NCI-H2081 treated with DMSO at 0.1 percent for 48 hours (cell line): ENCODE results near the gene ADPRHL1.

Experiments used
- DNase-seq: peaks from one replicate; lab custom pipeline; 2025; lab: John Stamatoyannopoulos, UW

ADPRHL1 gene

GRCh38 chr13:113417008-113417751 lies 36.1 kb downstream of the ADPRHL1 start:
- no peak for DNase-seq

GRCh38 chr13:113415825-113416224 lies 37.5 kb downstream of the ADPRHL1 start:
- no peak for DNase-seq

GRCh38 chr13:113415032-113415431 lies 38.3 kb downstream of the ADPRHL1 start:
- no peak for DNase-seq

- DNase-seq: no peak
Observed at GRCh38 chr13:113414335-113414734, 39.0 kb downstream of the ADPRHL1 start.

- DNase-seq: no peak
Observed at GRCh38 chr13:113413898-113414282, 39.4 kb downstream of the ADPRHL1 start.

- DNase-seq: no peak
Observed at GRCh38 chr13:113413178-113413897, 40.0 kb downstream of the ADPRHL1 start.

GRCh38 chr13:113412440-113412839 lies 40.8 kb downstream of the ADPRHL1 start:
- no peak for DNase-seq

GRCh38 chr13:113411216-113412023 lies 41.9 kb downstream of the ADPRHL1 start:
- no peak for DNase-seq

- DNase-seq: no peak
Observed at GRCh38 chr13:113410472-113411201, 42.7 kb downstream of the ADPRHL1 start.

- DNase-seq: no peak
Observed at GRCh38 chr13:113408562-113408961, 44.7 kb downstream of the ADPRHL1 start.

GRCh38 chr13:113407531-113408393 lies 45.5 kb downstream of the ADPRHL1 start:
- DNase-seq: no peak

GRCh38 chr13:113407103-113407530 lies 46.2 kb downstream of the ADPRHL1 start:
- DNase-seq: no peak

GRCh38 chr13:113406321-113407102 lies 46.8 kb downstream of the ADPRHL1 start:
- no peak for DNase-seq

- no peak for DNase-seq
Observed at GRCh38 chr13:113405481-113406300, 47.6 kb downstream of the ADPRHL1 start.

GRCh38 chr13:113404723-113405471 lies 48.4 kb downstream of the ADPRHL1 start:
- no peak for DNase-seq

GRCh38 chr13:113404366-113404722 lies 48.9 kb downstream of the ADPRHL1 start:
- DNase-seq: no peak

GRCh38 chr13:113403255-113404104 lies 49.8 kb downstream of the ADPRHL1 start:
- DNase-seq: no peak
